MCF 10A (cell line): Measurements from ENCODE around the gene JAM2. TPM values are rescaled to one million over a fixed set of nuclear protein-coding genes. Genes with fewer than 3 reads are reported as not detected.
A peak's percentile ranks its signal among the peaks of the same experiment; 100 is the strongest.

Experiments used
- BruUV-seq: library from RNA; stranded (reverse); fragments of 400-500 nt; replicated peaks from 2 replicates; lab custom pipeline; 2021; lab: Mats Ljungman, UMichigan
- CTCF ChIA-PET: fragments of 300-600 bp; sonication (Branson Sonifier 250); formaldehyde crosslinking; extraction: SDS; loops from one replicate; lab custom pipeline; 2021; ENCODE audit warnings: antibody characterized with exemption, inconsistent platforms; lab: Yijun Ruan, JAX
- POLR2A ChIA-PET: fragments of 300-600, 350-650 bp; sonication (Branson Sonifier 250); formaldehyde crosslinking; extraction: SDS; loops from one replicate; lab custom pipeline; 2020; ENCODE audit warnings: antibody characterized with exemption, inconsistent platforms; lab: Yijun Ruan, JAX
- DNase-seq: peaks from one replicate; pipeline ENCODE4 v3.0.0-alpha.2; 2018; ENCODE audit not compliant: unreplicated experiment
- H3K27ac Mint-ChIP-seq: one replicate; pipeline ENCODE4 v1.8.0; 2022; ENCODE audit warnings: mild to moderate bottlenecking, low read depth, mixed read lengths; ENCODE audit not compliant: unreplicated experiment
- H3K27me3 Mint-ChIP-seq: one replicate; pipeline ENCODE4 v1.8.0; 2022; ENCODE audit warnings: mixed read lengths; ENCODE audit not compliant: insufficient read depth, unreplicated experiment
- H3K36me3 Mint-ChIP-seq: one replicate; pipeline ENCODE4 v1.8.0; 2022; ENCODE audit warnings: mild to moderate bottlenecking, moderate library complexity, mixed read lengths; ENCODE audit not compliant: insufficient read depth, unreplicated experiment
- H3K4me1 Mint-ChIP-seq: one replicate; pipeline ENCODE4 v1.8.0; 2022; ENCODE audit warnings: mixed read lengths; ENCODE audit not compliant: insufficient read depth, unreplicated experiment
- H3K4me3 Mint-ChIP-seq: one replicate; pipeline ENCODE4 v1.8.0; 2022; ENCODE audit warnings: mild to moderate bottlenecking, moderate library complexity, mixed read lengths; ENCODE audit not compliant: unreplicated experiment
- H3K9me3 Mint-ChIP-seq: one replicate; pipeline ENCODE4 v1.8.0; 2022; ENCODE audit warnings: mixed read lengths; ENCODE audit not compliant: unreplicated experiment
- CTCF ChIP-seq: fragments of 200-600 bp; IDR thresholded peaks from one replicate; pipeline ENCODE4 v1.8.0; 2022; ENCODE audit warnings: antibody characterized with exemption, mild to moderate bottlenecking; ENCODE audit not compliant: unreplicated experiment
- intact Hi-C: fragments of 100-400 bp; cut with micrococcal nuclease; formaldehyde crosslinking; loops from 2 replicates; pipeline ENCODE4 v1.14.1; 2022
- total RNA-seq: library from RNA; stranded (reverse); gene quantifications from 2 replicates; pipeline ENCODE4 v1.2.3, GENCODE V29; 2022

The JAM2 gene
- total RNA-seq, 1 experiment from 2014 or later: 0.07 TPM

- Mint-ChIP-seq H3K4me1 (no peaks in the 10 kb centered on the region), H3K27me3 (peaks cover under 1% of the 10 kb centered on the region)
- POLR2A ChIA-PET: no interaction called here
Measured at GRCh38 chr21:25646474-25646873, 7.4 kb downstream of the JAM2 start.

GRCh38 chr21:25647647-25648046, 8.6 kb downstream of the JAM2 start:
- no peak for TF ChIP-seq CTCF
- no peak for DNase-seq
- no peak overlapping the region for H3K27ac Mint-ChIP-seq
- H3K4me3 Mint-ChIP-seq: no peak overlapping the region
- no peaks in the 10 kb centered on the region for H3K9me3 Mint-ChIP-seq
- no peaks in the 10 kb centered on the region for H3K27me3 Mint-ChIP-seq
- CTCF ChIA-PET: interaction anchor here (2.1 kb wide), 1 partner anchor 39 kb away, joined by 7 read pairs; no protein-coding TSS in a partner anchor
- H3K36me3 Mint-ChIP-seq: no peaks in the 10 kb centered on the region
- intact Hi-C loops: no loop called here
- no TSS peak for BruUV-seq
- POLR2A ChIA-PET: no interaction called here
- H3K4me1 Mint-ChIP-seq: no peaks in the 10 kb centered on the region

More at GRCh38 chr21:25646474-25646873, 7.4 kb downstream of the JAM2 start:
- intact Hi-C loops: no loop called here
- no peaks in the 10 kb centered on the region for H3K9me3 Mint-ChIP-seq
- no peaks in the 10 kb centered on the region for H3K36me3 Mint-ChIP-seq
- no peak overlapping the region for H3K4me3 Mint-ChIP-seq
- CTCF ChIA-PET: interaction anchor here (2.1 kb wide), 1 partner anchor 38 kb away, joined by 7 read pairs; no protein-coding TSS in a partner anchor
- no peak for DNase-seq
- TF ChIP-seq CTCF: no peak
- no TSS peak for BruUV-seq
- H3K27ac Mint-ChIP-seq: no peak overlapping the region

- no peak overlapping the region for H3K27ac Mint-ChIP-seq
- H3K36me3 Mint-ChIP-seq: no peaks in the 10 kb centered on the region
- no TSS peak for BruUV-seq
- no peaks in the 10 kb centered on the region for H3K9me3 Mint-ChIP-seq
- no peak overlapping the region for H3K4me3 Mint-ChIP-seq
- ChIA-PET POLR2A (no interaction called here), CTCF (no interaction called here)
- no peak for TF ChIP-seq CTCF
- H3K4me1 Mint-ChIP-seq: no peaks in the 10 kb centered on the region
- intact Hi-C loops: no loop called here
- H3K27me3 Mint-ChIP-seq: no peaks in the 10 kb centered on the region
- DNase-seq: peak; percentile 20
Measured at GRCh38 chr21:25649146-25649545, 10.1 kb downstream of the JAM2 start.

- Mint-ChIP-seq H3K36me3 (no peaks in the 10 kb centered on the region), H3K9me3 (no peaks in the 10 kb centered on the region), H3K27ac (no peak overlapping the region), H3K4me1 (no peaks in the 10 kb centered on the region), H3K4me3 (no peak overlapping the region), H3K27me3 (no peaks in the 10 kb centered on the region)
- ChIA-PET POLR2A (no interaction called here), CTCF (interaction anchor here (0.7 to 1.3 kb wide), 5 partner anchors 22 to 134 kb away, joined by 3 to 5 read pairs (median 3); no protein-coding TSS in a partner anchor)
- intact Hi-C loops: no loop called here
- BruUV-seq: no TSS peak
- TF ChIP-seq CTCF: no peak
- no peak for DNase-seq
Measured at GRCh38 chr21:25656412-25656811, 17.4 kb downstream of the JAM2 start.
